ENCODE results near the gene CHRNA4. TPM values are rescaled to one million over a fixed set of nuclear protein-coding genes. Genes with fewer than 3 reads are reported as not detected.

CHRNA4 gene
- total RNA-seq, 4 donors from 2014 or later, result not detected

DNA sequence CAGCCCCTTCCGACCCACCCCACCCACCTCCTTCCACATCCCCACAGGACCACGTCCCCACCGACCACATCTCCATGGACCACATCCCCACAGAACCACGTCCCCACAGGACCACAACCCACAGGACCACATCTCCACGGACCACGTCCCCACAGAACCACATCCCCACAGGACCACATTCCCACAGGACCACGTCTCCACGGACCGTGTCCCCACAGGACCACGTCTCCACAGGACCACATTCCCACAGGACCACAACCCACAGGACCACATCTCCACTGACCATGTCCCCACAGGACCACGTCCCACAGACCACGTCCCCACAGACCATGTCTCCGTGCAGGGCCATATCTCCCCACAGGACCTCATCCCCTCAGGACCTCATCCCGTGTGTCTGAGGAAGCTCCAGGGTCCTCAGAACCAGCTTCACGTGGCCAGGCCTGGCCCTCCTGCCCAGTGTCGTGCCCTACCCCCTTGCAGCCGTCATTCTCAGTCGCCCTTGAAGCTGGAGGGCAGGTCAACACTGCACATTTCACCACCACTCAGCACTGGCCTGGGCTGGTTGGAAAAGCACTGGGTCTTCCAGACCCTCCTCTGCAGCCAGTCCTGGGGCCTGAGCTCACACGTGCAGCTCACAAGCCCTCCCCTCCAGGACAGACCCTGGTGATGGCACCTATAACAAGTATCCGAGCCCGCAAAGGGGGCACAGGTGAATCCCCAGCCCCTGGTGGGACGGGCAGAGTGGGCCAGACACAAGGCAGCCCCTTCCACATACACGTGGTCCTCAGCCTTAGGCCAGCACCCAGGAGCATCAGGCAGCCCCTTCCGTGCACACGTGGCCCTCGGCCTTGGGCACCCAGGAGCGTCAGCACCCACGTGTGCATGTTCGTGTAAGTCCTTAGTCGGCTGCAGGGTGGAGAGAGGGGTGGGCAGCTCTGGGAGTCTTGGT is 3.9 kb downstream of the CHRNA4 start:
- DNase-seq, result no peak
- Histone ChIP-seq H3K4me3 (no peak overlapping the region), H3K27me3 (peaks cover 0 to 9% of the 10 kb centered on the region in 2 donors), H3K4me1 (peaks cover 0 to 6% (median 0%) of the 10 kb centered on the region in 4 donors), H3K36me3 (no peaks in the 10 kb centered on the region), H3K27ac (no peak overlapping the region), H3K9me3 (no peaks in the 10 kb centered on the region)
- TF ChIP-seq, protein P1, sequence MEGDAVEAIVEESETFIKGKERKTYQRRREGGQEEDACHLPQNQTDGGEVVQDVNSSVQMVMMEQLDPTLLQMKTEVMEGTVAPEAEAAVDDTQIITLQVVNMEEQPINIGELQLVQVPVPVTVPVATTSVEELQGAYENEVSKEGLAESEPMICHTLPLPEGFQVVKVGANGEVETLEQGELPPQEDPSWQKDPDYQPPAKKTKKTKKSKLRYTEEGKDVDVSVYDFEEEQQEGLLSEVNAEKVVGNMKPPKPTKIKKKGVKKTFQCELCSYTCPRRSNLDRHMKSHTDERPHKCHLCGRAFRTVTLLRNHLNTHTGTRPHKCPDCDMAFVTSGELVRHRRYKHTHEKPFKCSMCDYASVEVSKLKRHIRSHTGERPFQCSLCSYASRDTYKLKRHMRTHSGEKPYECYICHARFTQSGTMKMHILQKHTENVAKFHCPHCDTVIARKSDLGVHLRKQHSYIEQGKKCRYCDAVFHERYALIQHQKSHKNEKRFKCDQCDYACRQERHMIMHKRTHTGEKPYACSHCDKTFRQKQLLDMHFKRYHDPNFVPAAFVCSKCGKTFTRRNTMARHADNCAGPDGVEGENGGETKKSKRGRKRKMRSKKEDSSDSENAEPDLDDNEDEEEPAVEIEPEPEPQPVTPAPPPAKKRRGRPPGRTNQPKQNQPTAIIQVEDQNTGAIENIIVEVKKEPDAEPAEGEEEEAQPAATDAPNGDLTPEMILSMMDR (IDR thresholded peaks at IDR 0.05), result no peak
- TF ChIP-seq POLR2A (IDR thresholded peaks at IDR 0.05), result no peak

DNA sequence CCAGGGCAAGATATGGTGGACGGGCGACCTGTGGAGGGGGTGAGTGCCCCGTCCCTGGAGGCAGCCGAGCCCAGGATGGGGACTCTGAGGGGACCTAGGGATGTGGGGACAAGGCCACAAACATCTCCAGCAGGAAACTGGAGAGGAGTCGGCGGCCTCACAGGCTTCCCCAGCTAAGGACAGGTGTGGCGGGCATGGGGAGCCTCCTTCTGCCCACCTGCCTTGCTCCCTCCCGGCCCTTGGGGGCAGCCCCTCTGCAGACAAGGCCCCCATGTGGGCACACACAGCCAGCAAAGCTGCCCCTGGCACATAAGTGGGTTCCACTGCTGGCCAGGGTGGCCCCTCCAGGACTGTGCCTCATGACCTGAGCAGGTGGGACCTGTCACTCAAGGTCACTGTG is 4.6 kb downstream of the CHRNA4 start:
- DNase-seq, result no peak
- no peaks in the 10 kb centered on the region for H3K9me3 ChIP-seq
- H3K36me3 ChIP-seq, result no peaks in the 10 kb centered on the region
- peaks cover 0 to 9% of the 10 kb centered on the region in 2 donors for H3K27me3 ChIP-seq
- H3K4me3 ChIP-seq, result no peak overlapping the region
- peaks cover 0 to 6% (median 0%) of the 10 kb centered on the region in 4 donors for H3K4me1 ChIP-seq
- H3K27ac ChIP-seq, result no peak overlapping the region
- TF ChIP-seq, protein P1 (IDR thresholded peaks at IDR 0.05), result no peak
- TF ChIP-seq POLR2A (IDR thresholded peaks at IDR 0.05), result no peak

DNA sequence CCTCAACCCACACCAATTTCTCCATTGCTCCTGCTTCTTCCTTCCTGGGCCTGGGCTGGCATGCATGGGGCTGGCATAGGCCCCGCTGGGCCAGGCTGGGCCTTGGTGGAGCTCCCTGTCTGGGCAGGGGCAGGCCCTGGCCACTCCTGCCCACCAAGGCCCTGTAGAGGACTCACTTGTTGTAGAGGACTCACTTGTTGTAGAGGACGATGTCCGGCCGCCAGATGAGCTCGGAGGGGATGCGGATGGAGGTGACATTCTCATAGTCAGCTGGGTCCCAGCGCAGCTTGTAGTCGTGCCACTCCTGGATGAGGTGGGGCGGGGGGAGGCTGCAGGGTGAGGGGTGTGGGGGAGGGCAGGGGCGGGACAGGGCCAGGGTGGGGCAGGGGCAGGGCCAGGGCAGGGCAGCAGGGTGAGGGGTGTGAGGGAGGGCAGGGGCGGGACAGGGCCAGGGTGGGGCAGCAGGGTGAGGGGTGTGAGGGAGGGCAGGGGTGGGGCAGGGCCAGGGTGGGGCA is 5.3 kb downstream of the CHRNA4 start:
- H3K4me1 ChIP-seq, result peaks cover 0 to 5% (median 0%) of the 10 kb centered on the region in 4 donors
- no peak overlapping the region for H3K4me3 ChIP-seq
- H3K27ac ChIP-seq, result no peak overlapping the region
- H3K9me3 ChIP-seq, result no peaks in the 10 kb centered on the region
- TF ChIP-seq POLR2A (IDR thresholded peaks at IDR 0.05), result no peak
- TF ChIP-seq, protein P1 (IDR thresholded peaks at IDR 0.05), result no peak
- H3K27me3 ChIP-seq, result peaks cover 0 to 8% of the 10 kb centered on the region in 2 donors
- H3K36me3 ChIP-seq, result no peaks in the 10 kb centered on the region
- no peak for DNase-seq

DNA sequence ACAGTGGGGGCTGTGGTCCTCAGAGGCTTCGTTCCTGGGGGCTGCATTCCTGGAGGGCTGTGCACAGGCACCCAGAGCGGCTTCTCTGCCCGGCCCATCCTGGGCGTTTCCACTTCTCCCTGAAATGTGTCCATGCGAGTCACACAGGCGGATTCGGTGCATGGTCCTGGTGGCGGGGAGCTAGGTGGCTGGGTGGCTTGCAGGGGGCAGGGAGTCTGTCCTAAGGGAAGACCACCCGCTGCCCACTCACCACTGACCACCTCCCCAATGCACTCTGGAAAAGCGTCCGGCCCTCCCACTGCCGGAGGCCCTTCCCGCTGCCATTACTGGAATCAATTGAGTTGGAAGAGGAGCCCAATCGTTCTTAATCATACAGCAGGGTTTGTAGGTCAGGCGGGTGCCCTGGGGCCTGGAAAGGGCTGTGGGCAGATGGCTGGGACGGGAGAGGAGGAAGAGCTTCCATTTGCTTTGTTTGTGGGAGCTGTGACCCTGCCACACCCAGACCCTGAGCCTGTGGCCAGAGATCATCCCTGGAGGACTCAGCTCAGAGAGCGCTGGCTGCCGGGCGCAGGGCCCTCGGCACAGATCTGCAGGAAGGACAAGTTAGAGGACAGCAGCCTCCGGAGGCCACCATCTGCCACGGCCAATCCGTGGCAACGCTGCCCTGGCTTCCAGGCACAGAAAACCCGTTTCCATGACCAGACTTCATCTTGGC is 6.4 kb downstream of the CHRNA4 start:
- no peak for DNase-seq
- H3K9me3 ChIP-seq, result no peaks in the 10 kb centered on the region
- H3K36me3 ChIP-seq, result no peaks in the 10 kb centered on the region
- no peak overlapping the region for H3K27ac ChIP-seq
- TF ChIP-seq, protein P1 (IDR thresholded peaks at IDR 0.05), result no peak
- no peak for TF ChIP-seq POLR2A (IDR thresholded peaks at IDR 0.05)
- H3K4me3 ChIP-seq, result no peak overlapping the region
- H3K4me1 ChIP-seq, result no peaks in the 10 kb centered on the region
- no peaks in the 10 kb centered on the region for H3K27me3 ChIP-seq

DNA sequence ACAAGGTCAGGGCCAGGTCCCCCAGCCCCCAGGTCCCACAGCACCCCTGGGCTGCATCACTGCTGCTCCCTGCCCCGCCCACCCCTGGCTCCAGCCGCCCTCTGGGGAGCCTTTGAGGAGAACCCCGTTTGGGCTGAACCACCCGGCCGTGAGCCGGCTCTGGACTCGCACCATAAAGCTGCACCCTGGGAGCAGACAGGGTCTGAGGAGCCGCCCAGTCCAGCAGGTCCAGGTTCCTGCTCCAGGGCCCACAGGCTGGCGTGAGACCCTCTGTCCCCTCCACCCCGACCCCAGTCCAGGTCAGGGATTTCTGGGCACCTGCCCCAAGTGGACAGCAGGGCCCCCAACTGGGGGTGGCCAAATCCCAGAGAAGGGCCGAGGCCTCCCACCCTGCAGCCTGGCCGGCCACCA is 8.3 kb downstream of the CHRNA4 start:
- Histone ChIP-seq H3K4me3 (no peak overlapping the region), H3K27me3 (no peaks in the 10 kb centered on the region), H3K27ac (no peak overlapping the region), H3K4me1 (no peaks in the 10 kb centered on the region), H3K36me3 (no peaks in the 10 kb centered on the region), H3K9me3 (no peaks in the 10 kb centered on the region)
- no peak for TF ChIP-seq POLR2A (IDR thresholded peaks at IDR 0.05)
- TF ChIP-seq, protein P1 (IDR thresholded peaks at IDR 0.05), result no peak
- no peak for DNase-seq
